ENCODE results near the gene AKR1C8.

Gene AKR1C8

GRCh38 chr10:5108658-5109416, 76.1 kb downstream of the AKR1C8 start:
- intact Hi-C loops (cut with micrococcal nuclease): no loop called here
- H3K9me3 Mint-ChIP-seq: peaks cover 9% of the 10 kb centered on the region
- H3K36me3 Mint-ChIP-seq (ENCODE audit: low read depth): no peaks in the 10 kb centered on the region
- H3K27me3 Mint-ChIP-seq: no peaks in the 10 kb centered on the region
- no peaks in the 10 kb centered on the region for H3K4me1 Mint-ChIP-seq (ENCODE audit: low read depth)
- no peak overlapping the region for H3K27ac Mint-ChIP-seq
- H3K4me3 Mint-ChIP-seq: no peak overlapping the region

GRCh38 chr10:5107860-5108526, 77.0 kb downstream of the AKR1C8 start:
- no peaks in the 10 kb centered on the region for H3K27me3 Mint-ChIP-seq
- no peak overlapping the region for H3K4me3 Mint-ChIP-seq
- H3K4me1 Mint-ChIP-seq (ENCODE audit: low read depth): no peaks in the 10 kb centered on the region
- H3K36me3 Mint-ChIP-seq (ENCODE audit: low read depth): no peaks in the 10 kb centered on the region
- H3K9me3 Mint-ChIP-seq: peaks cover 9% of the 10 kb centered on the region
- intact Hi-C loops (cut with micrococcal nuclease): no loop called here
- no peak overlapping the region for H3K27ac Mint-ChIP-seq

GRCh38 chr10:5106553-5106952, 78.4 kb downstream of the AKR1C8 start:
- no peak overlapping the region for H3K27ac Mint-ChIP-seq
- H3K4me3 Mint-ChIP-seq: no peak overlapping the region
- H3K36me3 Mint-ChIP-seq (ENCODE audit: low read depth): no peaks in the 10 kb centered on the region
- no peaks in the 10 kb centered on the region for H3K27me3 Mint-ChIP-seq
- H3K4me1 Mint-ChIP-seq (ENCODE audit: low read depth): no peaks in the 10 kb centered on the region
- intact Hi-C loops (cut with micrococcal nuclease): no loop called here
- peaks cover 9% of the 10 kb centered on the region for H3K9me3 Mint-ChIP-seq

GRCh38 chr10:5105626-5106025, 79.3 kb downstream of the AKR1C8 start:
- no peaks in the 10 kb centered on the region for H3K36me3 Mint-ChIP-seq (ENCODE audit: low read depth)
- intact Hi-C loops (cut with micrococcal nuclease): no loop called here
- H3K27ac Mint-ChIP-seq: no peak overlapping the region
- no peak overlapping the region for H3K4me3 Mint-ChIP-seq
- no peaks in the 10 kb centered on the region for H3K4me1 Mint-ChIP-seq (ENCODE audit: low read depth)
- peaks cover 3% of the 10 kb centered on the region for H3K9me3 Mint-ChIP-seq
- no peaks in the 10 kb centered on the region for H3K27me3 Mint-ChIP-seq
